ENCODE measurements around the gene PRKCQ.

PRKCQ gene

DNA sequence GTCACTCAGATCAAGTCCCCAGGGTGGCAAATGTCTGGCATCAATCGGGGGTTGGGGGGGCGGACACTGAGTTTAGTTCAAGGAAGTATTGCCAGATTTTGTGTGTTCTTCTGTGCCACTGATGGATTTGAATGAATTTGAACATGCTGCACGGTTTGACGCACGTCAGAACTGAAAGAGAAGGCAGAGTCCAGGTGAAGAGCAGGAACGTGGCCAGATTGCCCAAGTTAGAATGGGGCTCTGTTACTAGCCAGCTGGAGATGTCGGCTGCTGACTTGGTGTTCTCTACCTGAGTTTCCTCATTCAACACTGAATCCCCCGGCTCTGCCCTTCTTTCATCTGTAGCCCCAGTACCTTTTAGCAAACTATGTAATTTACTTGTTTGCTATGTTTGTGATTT is 180.2 kb downstream of the PRKCQ start:
- WGBS, 2 donors (ENCODE audit: extremely low coverage in 2 of 2, insufficient read length in 2 of 2, insufficient replicate concordance in 1 of 2) = no CpG with 5 or more reads among the region's 8 CpGs
- H3K23ac ChIP-seq (ENCODE audit: low read depth, low read length, poor library complexity) = no peak overlapping the region

DNA sequence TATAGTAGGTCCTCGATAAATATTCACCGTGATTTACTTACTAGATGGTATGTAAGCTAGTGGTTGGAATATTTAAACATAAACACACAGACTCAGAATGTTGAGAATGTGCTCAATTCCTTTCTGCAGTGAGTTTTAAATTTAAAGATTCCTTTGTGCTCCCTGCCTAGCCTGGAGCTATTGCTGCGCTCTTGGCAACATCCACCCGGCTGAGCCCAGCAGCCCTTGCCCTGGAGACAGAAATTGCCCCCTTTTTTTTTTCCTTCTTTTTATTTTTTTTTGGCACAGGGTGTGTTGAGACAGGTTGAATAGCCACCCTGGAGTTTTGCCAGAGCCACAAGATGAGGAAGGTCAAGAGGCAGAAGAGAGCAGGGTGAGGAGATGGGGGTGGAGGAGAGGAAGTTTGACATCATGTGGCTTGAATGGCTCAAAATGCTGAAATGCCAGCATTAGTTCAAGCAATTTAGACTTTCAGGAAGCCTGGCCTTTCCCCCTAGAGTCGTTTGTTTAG is 180.8 kb downstream of the PRKCQ start:
- Histone ChIP-seq H2BK120ac (ENCODE audit: low read depth, low read length) (no peak overlapping the region), H3K9me3 (replicated peaks in 1 of 2; ENCODE audit: control insufficient read depth in 2 of 2, insufficient read depth in 1 of 2, low read depth in 1 of 2, low read length in 2 of 2) (no peaks in the 10 kb centered on the region), H3K79me1 (ENCODE audit: low read depth, low read length) (no peaks in the 10 kb centered on the region), H3K27ac (replicated peaks; ENCODE audit: low read length) (no peak overlapping the region), H3K23ac (ENCODE audit: low read depth, low read length, poor library complexity) (no peak overlapping the region), H3K18ac (ENCODE audit: low read length) (no peak overlapping the region), H3K4ac (ENCODE audit: low read length) (no peak overlapping the region), H3K36me3 (replicated peaks in 1 of 2; ENCODE audit: control insufficient read depth in 2 of 2, insufficient read depth in 2 of 2, low read length in 2 of 2) (no peaks in the 10 kb centered on the region), H3K9ac (ENCODE audit: low read depth, low read length, poor library complexity) (no peak overlapping the region), H2AFZ (ENCODE audit: low read length) (no peak overlapping the region), H4K91ac (ENCODE audit: low read depth, low read length, poor library complexity) (no peak overlapping the region), H2AK5ac (ENCODE audit: low read depth, low read length) (no peak overlapping the region), H3K27me3 (ENCODE audit: control insufficient read depth in 3 of 3, insufficient read depth in 3 of 3, low read depth in 1 of 3, low read length in 3 of 3) (peaks cover 0 to 8% (median 3%) of the 10 kb centered on the region in 3 experiments), H3K4me2 (ENCODE audit: insufficient read depth, low read length, poor library complexity, severe bottlenecking) (no peak overlapping the region), H3K4me1 (ENCODE audit: control insufficient read depth in 2 of 2, insufficient read depth in 1 of 2, low read depth in 1 of 2, low read length in 2 of 2) (no peaks in the 10 kb centered on the region), H2BK15ac (ENCODE audit: low read length) (no peak overlapping the region), H4K8ac (ENCODE audit: low read depth, low read length) (no peak overlapping the region), H2BK12ac (ENCODE audit: low read length) (no peak overlapping the region), H3K4me3 (ENCODE audit: low read length in 2 of 2) (no peak overlapping the region), H3K14ac (ENCODE audit: low read length) (no peak overlapping the region), H2BK5ac (ENCODE audit: low read length) (no peak overlapping the region)
- DNase-seq (ENCODE audit: low spot score) = no peak
- WGBS, 2 donors (ENCODE audit: extremely low coverage in 2 of 2, insufficient read length in 2 of 2, insufficient replicate concordance in 1 of 2) = no CpG with 5 or more reads among the region's 5 CpGs

More for the DNA sequence above, 180.2 kb downstream of the PRKCQ start:
- Histone ChIP-seq H2BK15ac (ENCODE audit: low read length) (no peak overlapping the region), H3K27ac (replicated peaks; ENCODE audit: low read length) (no peak overlapping the region), H3K36me3 (replicated peaks in 1 of 2; ENCODE audit: control insufficient read depth in 2 of 2, insufficient read depth in 2 of 2, low read length in 2 of 2) (no peaks in the 10 kb centered on the region), H2BK5ac (ENCODE audit: low read length) (no peak overlapping the region), H3K4me2 (ENCODE audit: insufficient read depth, low read length, poor library complexity, severe bottlenecking) (no peak overlapping the region), H3K18ac (ENCODE audit: low read length) (no peak overlapping the region), H3K9ac (ENCODE audit: low read depth, low read length, poor library complexity) (no peak overlapping the region), H4K8ac (ENCODE audit: low read depth, low read length) (no peak overlapping the region), H2BK120ac (ENCODE audit: low read depth, low read length) (no peak overlapping the region), H3K4me1 (ENCODE audit: control insufficient read depth in 2 of 2, insufficient read depth in 1 of 2, low read depth in 1 of 2, low read length in 2 of 2) (no peaks in the 10 kb centered on the region), H3K79me1 (ENCODE audit: low read depth, low read length) (no peaks in the 10 kb centered on the region), H4K91ac (ENCODE audit: low read depth, low read length, poor library complexity) (no peak overlapping the region), H3K27me3 (ENCODE audit: control insufficient read depth in 3 of 3, insufficient read depth in 3 of 3, low read depth in 1 of 3, low read length in 3 of 3) (peaks cover 0 to 8% (median 3%) of the 10 kb centered on the region in 3 experiments), H2AFZ (ENCODE audit: low read length) (no peak overlapping the region), H2AK5ac (ENCODE audit: low read depth, low read length) (no peak overlapping the region), H3K4ac (ENCODE audit: low read length) (no peak overlapping the region), H3K4me3 (ENCODE audit: low read length in 2 of 2) (no peak overlapping the region), H2BK12ac (ENCODE audit: low read length) (no peak overlapping the region), H3K9me3 (replicated peaks in 1 of 2; ENCODE audit: control insufficient read depth in 2 of 2, insufficient read depth in 1 of 2, low read depth in 1 of 2, low read length in 2 of 2) (no peaks in the 10 kb centered on the region), H3K14ac (ENCODE audit: low read length) (no peak overlapping the region)
- DNase-seq (ENCODE audit: low spot score) = no peak

- no peaks in the 10 kb centered on the region for H3K4me1 ChIP-seq (ENCODE audit: control insufficient read depth in 2 of 2, insufficient read depth in 1 of 2, low read depth in 1 of 2, low read length in 2 of 2)
- no peak overlapping the region for H2BK12ac ChIP-seq (ENCODE audit: low read length)
- no peak overlapping the region for H3K9ac ChIP-seq (ENCODE audit: low read depth, low read length, poor library complexity)
- H3K9me3 ChIP-seq (replicated peaks in 1 of 2; ENCODE audit: control insufficient read depth in 2 of 2, insufficient read depth in 1 of 2, low read depth in 1 of 2, low read length in 2 of 2) = no peaks in the 10 kb centered on the region
- DNase-seq (ENCODE audit: low spot score) = no peak
- no peak overlapping the region for H3K4me3 ChIP-seq (ENCODE audit: low read length in 2 of 2)
- H4K8ac ChIP-seq (ENCODE audit: low read depth, low read length) = no peak overlapping the region
- no peak overlapping the region for H3K18ac ChIP-seq (ENCODE audit: low read length)
- no peak overlapping the region for H3K27ac ChIP-seq (replicated peaks; ENCODE audit: low read length)
- no peak overlapping the region for H3K4me2 ChIP-seq (ENCODE audit: insufficient read depth, low read length, poor library complexity, severe bottlenecking)
- H2AK5ac ChIP-seq (ENCODE audit: low read depth, low read length) = no peak overlapping the region
- H2AFZ ChIP-seq (ENCODE audit: low read length) = no peak overlapping the region
- H3K14ac ChIP-seq (ENCODE audit: low read length) = no peak overlapping the region
- H3K23ac ChIP-seq (ENCODE audit: low read depth, low read length, poor library complexity) = no peak overlapping the region
- no peak overlapping the region for H4K91ac ChIP-seq (ENCODE audit: low read depth, low read length, poor library complexity)
- H2BK120ac ChIP-seq (ENCODE audit: low read depth, low read length) = no peak overlapping the region
- no peaks in the 10 kb centered on the region for H3K79me1 ChIP-seq (ENCODE audit: low read depth, low read length)
- H2BK5ac ChIP-seq (ENCODE audit: low read length) = no peak overlapping the region
- peaks cover 0 to 6% (median 3%) of the 10 kb centered on the region in 3 experiments for H3K27me3 ChIP-seq (ENCODE audit: control insufficient read depth in 3 of 3, insufficient read depth in 3 of 3, low read depth in 1 of 3, low read length in 3 of 3)
- no peak overlapping the region for H2BK15ac ChIP-seq (ENCODE audit: low read length)
- no CpG with 5 or more reads among the region's 2 CpGs for WGBS, 2 donors (ENCODE audit: extremely low coverage in 2 of 2, insufficient read length in 2 of 2, insufficient replicate concordance in 1 of 2)
- no peaks in the 10 kb centered on the region for H3K36me3 ChIP-seq (replicated peaks in 1 of 2; ENCODE audit: control insufficient read depth in 2 of 2, insufficient read depth in 2 of 2, low read length in 2 of 2)
- H3K4ac ChIP-seq (ENCODE audit: low read length) = no peak overlapping the region
Observed at GRCh38 chr10:6398399-6398798, 181.7 kb downstream of the PRKCQ start.

- Histone ChIP-seq H3K23ac (ENCODE audit: low read depth, low read length, poor library complexity) (no peak overlapping the region), H3K9ac (ENCODE audit: low read depth, low read length, poor library complexity) (no peak overlapping the region), H2AFZ (ENCODE audit: low read length) (no peak overlapping the region), H2AK5ac (ENCODE audit: low read depth, low read length) (no peak overlapping the region), H3K27ac (replicated peaks; ENCODE audit: low read length) (no peak overlapping the region), H4K8ac (ENCODE audit: low read depth, low read length) (no peak overlapping the region), H3K27me3 (ENCODE audit: control insufficient read depth in 3 of 3, insufficient read depth in 3 of 3, low read depth in 1 of 3, low read length in 3 of 3) (no peaks in the 10 kb centered on the region), H3K14ac (ENCODE audit: low read length) (no peak overlapping the region), H3K4me1 (ENCODE audit: control insufficient read depth in 2 of 2, insufficient read depth in 1 of 2, low read depth in 1 of 2, low read length in 2 of 2) (no peaks in the 10 kb centered on the region), H3K9me3 (replicated peaks in 1 of 2; ENCODE audit: control insufficient read depth in 2 of 2, insufficient read depth in 1 of 2, low read depth in 1 of 2, low read length in 2 of 2) (no peaks in the 10 kb centered on the region), H3K4me3 (ENCODE audit: low read length in 2 of 2) (no peak overlapping the region), H3K18ac (ENCODE audit: low read length) (no peak overlapping the region), H4K91ac (ENCODE audit: low read depth, low read length, poor library complexity) (no peak overlapping the region), H2BK15ac (ENCODE audit: low read length) (no peak overlapping the region), H3K36me3 (replicated peaks in 1 of 2; ENCODE audit: control insufficient read depth in 2 of 2, insufficient read depth in 2 of 2, low read length in 2 of 2) (no peaks in the 10 kb centered on the region), H3K79me1 (ENCODE audit: low read depth, low read length) (no peaks in the 10 kb centered on the region), H3K4me2 (ENCODE audit: insufficient read depth, low read length, poor library complexity, severe bottlenecking) (no peak overlapping the region), H2BK12ac (ENCODE audit: low read length) (no peak overlapping the region), H3K4ac (ENCODE audit: low read length) (no peak overlapping the region), H2BK120ac (ENCODE audit: low read depth, low read length) (no peak overlapping the region), H2BK5ac (ENCODE audit: low read length) (no peak overlapping the region)
- WGBS, 2 donors (ENCODE audit: extremely low coverage in 2 of 2, insufficient read length in 2 of 2, insufficient replicate concordance in 1 of 2) = no CpG with 5 or more reads among the region's 4 CpGs
- DNase-seq (ENCODE audit: low spot score) = no peak
Observed at GRCh38 chr10:6396652-6397051, 183.4 kb downstream of the PRKCQ start.
